HG03565 (cell line): ENCODE measurements around the gene OR6K2.

Source experiments
- ATAC-seq: cut with Tn5 transposase; IDR thresholded peaks from one replicate; pipeline ENCODE4 v1.9.1; 2021; ENCODE audit warnings: mild to moderate bottlenecking, moderate library complexity; ENCODE audit not compliant: unreplicated experiment

Gene OR6K2

GRCh38 chr1:158686111-158687009 is 14.1 kb downstream of the OR6K2 start, which contains the start of gene SPTA1:
Gene SPTA1 (minus strand): TSS chr1:158686715. CDS start chr1:158686517, 198 bp downstream.
- ATAC-seq: no peak

- no peak for ATAC-seq
These were observed 15.4 kb downstream of the OR6K2 start for GRCh38 chr1:158685085-158685484.

- no peak for ATAC-seq
These were observed 18.8 kb downstream of the OR6K2 start for GRCh38 chr1:158681606-158682005.

- no peak for ATAC-seq
These were observed 21.2 kb downstream of the OR6K2 start for GRCh38 chr1:158679289-158679688.

GRCh38 chr1:158675563-158676323 is 24.7 kb downstream of the OR6K2 start:
- no peak for ATAC-seq

GRCh38 chr1:158674302-158674701 is 26.1 kb downstream of the OR6K2 start:
- ATAC-seq: no peak

- no peak for ATAC-seq
These were observed 34.4 kb downstream of the OR6K2 start for GRCh38 chr1:158666037-158666436.

- no peak for ATAC-seq
These were observed 45.9 kb downstream of the OR6K2 start for GRCh38 chr1:158654571-158654970.

GRCh38 chr1:158654086-158654485 is 46.4 kb downstream of the OR6K2 start:
- no peak for ATAC-seq

GRCh38 chr1:158652721-158653334 is 47.6 kb downstream of the OR6K2 start:
- no peak for ATAC-seq
